ENCODE measurements around the gene ELMO1.

DNA sequence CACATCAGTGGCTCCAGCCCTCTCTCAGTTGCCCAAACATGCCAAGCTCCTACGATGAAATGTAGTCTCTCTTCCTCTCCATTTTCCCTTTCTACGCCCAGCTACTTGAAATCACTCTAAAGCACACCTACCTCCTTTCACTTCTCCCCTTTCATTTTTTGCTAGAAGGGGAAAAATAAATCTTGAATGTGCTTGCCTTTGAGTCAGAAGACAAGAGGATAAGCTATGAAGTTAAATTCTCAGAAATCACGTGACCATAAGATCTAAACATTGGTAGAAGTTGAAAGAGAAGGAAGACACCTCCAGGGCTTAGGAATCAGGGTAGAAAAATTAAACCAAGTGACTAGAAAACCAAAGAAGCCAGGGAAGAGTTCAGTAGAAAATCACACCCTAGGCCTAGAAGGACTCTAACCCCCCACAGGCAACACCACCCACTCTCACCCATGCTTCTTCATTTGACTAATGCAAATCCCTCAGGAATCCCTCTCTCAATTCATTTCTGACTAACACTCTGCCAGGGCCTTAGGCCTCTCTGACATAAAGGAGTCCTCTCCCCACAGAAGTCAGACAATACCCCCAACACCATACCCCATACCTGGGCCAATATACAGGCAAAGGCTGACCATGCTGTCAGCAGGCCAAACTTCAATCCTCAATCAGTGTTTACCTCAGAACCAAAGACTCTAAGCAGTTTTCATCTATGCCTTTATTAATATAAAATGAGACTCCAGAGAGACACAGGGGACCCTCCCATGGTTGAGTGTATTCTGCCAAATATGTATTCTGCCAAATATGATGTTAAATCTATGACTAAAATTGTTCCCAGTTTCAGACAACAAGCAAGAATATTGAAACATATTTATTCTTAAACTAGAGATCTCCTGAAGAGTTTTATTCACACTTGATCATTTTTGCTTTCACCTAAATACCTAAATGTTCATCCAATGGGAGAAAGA lies 84.8 kb downstream of the ELMO1 start:
- TF ChIP-seq, protein P1, sequence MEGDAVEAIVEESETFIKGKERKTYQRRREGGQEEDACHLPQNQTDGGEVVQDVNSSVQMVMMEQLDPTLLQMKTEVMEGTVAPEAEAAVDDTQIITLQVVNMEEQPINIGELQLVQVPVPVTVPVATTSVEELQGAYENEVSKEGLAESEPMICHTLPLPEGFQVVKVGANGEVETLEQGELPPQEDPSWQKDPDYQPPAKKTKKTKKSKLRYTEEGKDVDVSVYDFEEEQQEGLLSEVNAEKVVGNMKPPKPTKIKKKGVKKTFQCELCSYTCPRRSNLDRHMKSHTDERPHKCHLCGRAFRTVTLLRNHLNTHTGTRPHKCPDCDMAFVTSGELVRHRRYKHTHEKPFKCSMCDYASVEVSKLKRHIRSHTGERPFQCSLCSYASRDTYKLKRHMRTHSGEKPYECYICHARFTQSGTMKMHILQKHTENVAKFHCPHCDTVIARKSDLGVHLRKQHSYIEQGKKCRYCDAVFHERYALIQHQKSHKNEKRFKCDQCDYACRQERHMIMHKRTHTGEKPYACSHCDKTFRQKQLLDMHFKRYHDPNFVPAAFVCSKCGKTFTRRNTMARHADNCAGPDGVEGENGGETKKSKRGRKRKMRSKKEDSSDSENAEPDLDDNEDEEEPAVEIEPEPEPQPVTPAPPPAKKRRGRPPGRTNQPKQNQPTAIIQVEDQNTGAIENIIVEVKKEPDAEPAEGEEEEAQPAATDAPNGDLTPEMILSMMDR (optimal IDR thresholded peaks at IDR 0.05 in 1 of 3, IDR thresholded peaks at IDR 0.05 in 1 of 3, conservative IDR thresholded peaks at IDR 0.05 in 1 of 3; ENCODE audit: extremely low read depth in 1 of 3, insufficient read depth in 2 of 3, low read length in 3 of 3), result no peak
- no peak for TF ChIP-seq EZH2 (IDR thresholded peaks at IDR 0.05; ENCODE audit: low read length)

Measured in keratinocyte (primary cell).